Nephron (organoid): ENCODE results near the gene CBY2.

Experiments used
- H3K27ac Mint-ChIP-seq, 3 experiments: 2 replicates each; pipeline ENCODE4 v1.8.0; 2020; ENCODE audit warnings: mixed read lengths in 3 of 3, mild to moderate bottlenecking in 2 of 3, moderate library complexity in 1 of 3
- H3K27me3 Mint-ChIP-seq: 2 replicates; pipeline ENCODE4 v1.8.0; 2021; ENCODE audit warnings: low read depth, mild to moderate bottlenecking, moderate library complexity, mixed read lengths
- H3K36me3 Mint-ChIP-seq: 2 replicates; pipeline ENCODE4 v1.8.0; 2020; ENCODE audit warnings: low read depth, mixed read lengths
- H3K4me1 Mint-ChIP-seq: 2 replicates; pipeline ENCODE4 v1.8.0; 2020; ENCODE audit warnings: mixed read lengths
- H3K4me3 Mint-ChIP-seq, 3 experiments: 2 replicates each; pipeline ENCODE4 v1.8.0; 2020; ENCODE audit warnings: mild to moderate bottlenecking in 3 of 3, mixed read lengths in 3 of 3, moderate library complexity in 2 of 3
- H3K9me3 Mint-ChIP-seq: 2 replicates; pipeline ENCODE4 v1.8.0; 2020; ENCODE audit warnings: mixed read lengths
- TF ChIP-seq, protein P1 (sequence below), 3 experiments: fragments of 200-600 bp; sonication (generic); IDR thresholded peaks; one replicate each; pipeline ENCODE4 v1.5.0; 2021; ENCODE audit warnings: antibody characterized with exemption in 3 of 3; ENCODE audit not compliant: unreplicated experiment in 3 of 3

Gene CBY2

GRCh38 chr13:45763419-45763818 lies 61.3 kb downstream of the CBY2 start:
- Mint-ChIP-seq H3K4me1 (peaks cover 2% of the 10 kb centered on the region), H3K4me3 (no peak overlapping the region), H3K9me3 (peaks cover 16% of the 10 kb centered on the region), H3K27me3 (peaks cover 21% of the 10 kb centered on the region), H3K36me3 (peaks cover 3% of the 10 kb centered on the region), H3K27ac (no peak overlapping the region)
- TF ChIP-seq, protein P1, sequence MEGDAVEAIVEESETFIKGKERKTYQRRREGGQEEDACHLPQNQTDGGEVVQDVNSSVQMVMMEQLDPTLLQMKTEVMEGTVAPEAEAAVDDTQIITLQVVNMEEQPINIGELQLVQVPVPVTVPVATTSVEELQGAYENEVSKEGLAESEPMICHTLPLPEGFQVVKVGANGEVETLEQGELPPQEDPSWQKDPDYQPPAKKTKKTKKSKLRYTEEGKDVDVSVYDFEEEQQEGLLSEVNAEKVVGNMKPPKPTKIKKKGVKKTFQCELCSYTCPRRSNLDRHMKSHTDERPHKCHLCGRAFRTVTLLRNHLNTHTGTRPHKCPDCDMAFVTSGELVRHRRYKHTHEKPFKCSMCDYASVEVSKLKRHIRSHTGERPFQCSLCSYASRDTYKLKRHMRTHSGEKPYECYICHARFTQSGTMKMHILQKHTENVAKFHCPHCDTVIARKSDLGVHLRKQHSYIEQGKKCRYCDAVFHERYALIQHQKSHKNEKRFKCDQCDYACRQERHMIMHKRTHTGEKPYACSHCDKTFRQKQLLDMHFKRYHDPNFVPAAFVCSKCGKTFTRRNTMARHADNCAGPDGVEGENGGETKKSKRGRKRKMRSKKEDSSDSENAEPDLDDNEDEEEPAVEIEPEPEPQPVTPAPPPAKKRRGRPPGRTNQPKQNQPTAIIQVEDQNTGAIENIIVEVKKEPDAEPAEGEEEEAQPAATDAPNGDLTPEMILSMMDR (IDR thresholded peaks at IDR 0.05; ENCODE audit: unreplicated experiment in 3 of 3) = no peak
